ENCODE results near the gene ACOXL.

DNA sequence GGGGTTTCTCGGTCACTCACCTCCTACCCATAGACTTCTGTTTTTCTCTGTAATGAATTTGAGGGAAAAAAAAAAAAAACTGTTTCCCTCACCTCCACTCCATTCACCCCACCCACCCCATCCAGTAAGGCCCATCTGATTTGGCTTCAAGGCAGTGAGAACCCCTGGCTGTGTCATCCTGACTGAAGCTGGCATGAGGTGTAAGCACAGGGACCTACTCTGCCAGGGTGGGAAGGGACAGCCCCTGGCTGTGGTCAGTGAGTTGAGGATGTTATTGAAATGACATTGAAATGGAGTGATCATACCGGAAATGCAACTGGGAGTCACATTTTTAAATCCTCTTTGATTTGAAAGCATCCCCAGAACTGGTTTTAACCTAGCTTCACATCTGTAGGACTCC, 369.2 kb downstream of the ACOXL start:
- TF ChIP-seq, protein P1, sequence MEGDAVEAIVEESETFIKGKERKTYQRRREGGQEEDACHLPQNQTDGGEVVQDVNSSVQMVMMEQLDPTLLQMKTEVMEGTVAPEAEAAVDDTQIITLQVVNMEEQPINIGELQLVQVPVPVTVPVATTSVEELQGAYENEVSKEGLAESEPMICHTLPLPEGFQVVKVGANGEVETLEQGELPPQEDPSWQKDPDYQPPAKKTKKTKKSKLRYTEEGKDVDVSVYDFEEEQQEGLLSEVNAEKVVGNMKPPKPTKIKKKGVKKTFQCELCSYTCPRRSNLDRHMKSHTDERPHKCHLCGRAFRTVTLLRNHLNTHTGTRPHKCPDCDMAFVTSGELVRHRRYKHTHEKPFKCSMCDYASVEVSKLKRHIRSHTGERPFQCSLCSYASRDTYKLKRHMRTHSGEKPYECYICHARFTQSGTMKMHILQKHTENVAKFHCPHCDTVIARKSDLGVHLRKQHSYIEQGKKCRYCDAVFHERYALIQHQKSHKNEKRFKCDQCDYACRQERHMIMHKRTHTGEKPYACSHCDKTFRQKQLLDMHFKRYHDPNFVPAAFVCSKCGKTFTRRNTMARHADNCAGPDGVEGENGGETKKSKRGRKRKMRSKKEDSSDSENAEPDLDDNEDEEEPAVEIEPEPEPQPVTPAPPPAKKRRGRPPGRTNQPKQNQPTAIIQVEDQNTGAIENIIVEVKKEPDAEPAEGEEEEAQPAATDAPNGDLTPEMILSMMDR (IDR thresholded peaks at IDR 0.05), result no peak
- TF ChIP-seq POLR2A (IDR thresholded peaks at IDR 0.05), result no peak

Data from esophagus squamous epithelium (tissue), 4 donors.